ENCODE measurements around the gene FADS3.

GRCh38 chr11:61899146-61899841, 7.9 kb upstream of the FADS3 start:
- TF ChIP-seq TCF7 (CRISPR knock-in tag; IDR thresholded peaks at IDR 0.05; ENCODE audit: low read depth) (no peak), ZNF416 (CRISPR knock-in tag; IDR thresholded peaks at IDR 0.05) (no peak), NR2C2 (CRISPR knock-in tag; IDR thresholded peaks at IDR 0.05) (no peak), ZNF232 (CRISPR knock-in tag; IDR thresholded peaks at IDR 0.05) (no peak), ZNF281 (CRISPR knock-in tag; IDR thresholded peaks at IDR 0.05) (no peak)
- TF ChIP-seq, protein P1, sequence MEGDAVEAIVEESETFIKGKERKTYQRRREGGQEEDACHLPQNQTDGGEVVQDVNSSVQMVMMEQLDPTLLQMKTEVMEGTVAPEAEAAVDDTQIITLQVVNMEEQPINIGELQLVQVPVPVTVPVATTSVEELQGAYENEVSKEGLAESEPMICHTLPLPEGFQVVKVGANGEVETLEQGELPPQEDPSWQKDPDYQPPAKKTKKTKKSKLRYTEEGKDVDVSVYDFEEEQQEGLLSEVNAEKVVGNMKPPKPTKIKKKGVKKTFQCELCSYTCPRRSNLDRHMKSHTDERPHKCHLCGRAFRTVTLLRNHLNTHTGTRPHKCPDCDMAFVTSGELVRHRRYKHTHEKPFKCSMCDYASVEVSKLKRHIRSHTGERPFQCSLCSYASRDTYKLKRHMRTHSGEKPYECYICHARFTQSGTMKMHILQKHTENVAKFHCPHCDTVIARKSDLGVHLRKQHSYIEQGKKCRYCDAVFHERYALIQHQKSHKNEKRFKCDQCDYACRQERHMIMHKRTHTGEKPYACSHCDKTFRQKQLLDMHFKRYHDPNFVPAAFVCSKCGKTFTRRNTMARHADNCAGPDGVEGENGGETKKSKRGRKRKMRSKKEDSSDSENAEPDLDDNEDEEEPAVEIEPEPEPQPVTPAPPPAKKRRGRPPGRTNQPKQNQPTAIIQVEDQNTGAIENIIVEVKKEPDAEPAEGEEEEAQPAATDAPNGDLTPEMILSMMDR (IDR thresholded peaks at IDR 0.05), result peak; percentile 100
- TF ChIP-seq, protein P2, sequence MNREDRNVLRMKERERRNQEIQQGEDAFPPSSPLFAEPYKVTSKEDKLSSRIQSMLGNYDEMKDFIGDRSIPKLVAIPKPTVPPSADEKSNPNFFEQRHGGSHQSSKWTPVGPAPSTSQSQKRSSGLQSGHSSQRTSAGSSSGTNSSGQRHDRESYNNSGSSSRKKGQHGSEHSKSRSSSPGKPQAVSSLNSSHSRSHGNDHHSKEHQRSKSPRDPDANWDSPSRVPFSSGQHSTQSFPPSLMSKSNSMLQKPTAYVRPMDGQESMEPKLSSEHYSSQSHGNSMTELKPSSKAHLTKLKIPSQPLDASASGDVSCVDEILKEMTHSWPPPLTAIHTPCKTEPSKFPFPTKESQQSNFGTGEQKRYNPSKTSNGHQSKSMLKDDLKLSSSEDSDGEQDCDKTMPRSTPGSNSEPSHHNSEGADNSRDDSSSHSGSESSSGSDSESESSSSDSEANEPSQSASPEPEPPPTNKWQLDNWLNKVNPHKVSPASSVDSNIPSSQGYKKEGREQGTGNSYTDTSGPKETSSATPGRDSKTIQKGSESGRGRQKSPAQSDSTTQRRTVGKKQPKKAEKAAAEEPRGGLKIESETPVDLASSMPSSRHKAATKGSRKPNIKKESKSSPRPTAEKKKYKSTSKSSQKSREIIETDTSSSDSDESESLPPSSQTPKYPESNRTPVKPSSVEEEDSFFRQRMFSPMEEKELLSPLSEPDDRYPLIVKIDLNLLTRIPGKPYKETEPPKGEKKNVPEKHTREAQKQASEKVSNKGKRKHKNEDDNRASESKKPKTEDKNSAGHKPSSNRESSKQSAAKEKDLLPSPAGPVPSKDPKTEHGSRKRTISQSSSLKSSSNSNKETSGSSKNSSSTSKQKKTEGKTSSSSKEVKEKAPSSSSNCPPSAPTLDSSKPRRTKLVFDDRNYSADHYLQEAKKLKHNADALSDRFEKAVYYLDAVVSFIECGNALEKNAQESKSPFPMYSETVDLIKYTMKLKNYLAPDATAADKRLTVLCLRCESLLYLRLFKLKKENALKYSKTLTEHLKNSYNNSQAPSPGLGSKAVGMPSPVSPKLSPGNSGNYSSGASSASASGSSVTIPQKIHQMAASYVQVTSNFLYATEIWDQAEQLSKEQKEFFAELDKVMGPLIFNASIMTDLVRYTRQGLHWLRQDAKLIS (CRISPR knock-in tag; IDR thresholded peaks at IDR 0.05; ENCODE audit: borderline replicate concordance), result no peak
